Limb (tissue), 2 donors: Measurements from ENCODE around the gene SPAG16.

Source experiments
- DNase-seq, 2 donors: peaks; one replicate each; pipeline ENCODE4 v3.0.0-alpha.2; 2016; ENCODE audit errors: extremely low spot score in 2 of 2

Gene SPAG16

DNA sequence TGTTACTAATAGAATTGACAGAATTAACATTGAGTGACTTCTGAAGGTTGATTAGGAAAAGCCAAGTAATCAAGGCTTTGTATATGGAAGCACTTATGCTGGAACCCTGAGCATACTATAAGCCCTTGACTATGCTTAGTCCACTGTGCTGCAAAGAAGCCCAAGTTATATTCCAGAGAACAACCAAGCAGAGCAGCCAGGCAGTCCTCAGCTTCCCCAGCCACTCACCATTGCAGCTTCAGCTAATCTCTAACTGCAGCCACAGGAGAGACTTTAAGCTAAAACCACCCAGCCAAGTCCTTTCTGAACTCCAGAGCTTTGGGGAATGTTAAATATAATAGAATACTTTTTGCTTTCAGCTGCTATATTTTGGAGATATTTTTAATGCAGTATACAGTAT, 962.2 kb downstream of the SPAG16 start:
- DNase-seq, result no peak

DNA sequence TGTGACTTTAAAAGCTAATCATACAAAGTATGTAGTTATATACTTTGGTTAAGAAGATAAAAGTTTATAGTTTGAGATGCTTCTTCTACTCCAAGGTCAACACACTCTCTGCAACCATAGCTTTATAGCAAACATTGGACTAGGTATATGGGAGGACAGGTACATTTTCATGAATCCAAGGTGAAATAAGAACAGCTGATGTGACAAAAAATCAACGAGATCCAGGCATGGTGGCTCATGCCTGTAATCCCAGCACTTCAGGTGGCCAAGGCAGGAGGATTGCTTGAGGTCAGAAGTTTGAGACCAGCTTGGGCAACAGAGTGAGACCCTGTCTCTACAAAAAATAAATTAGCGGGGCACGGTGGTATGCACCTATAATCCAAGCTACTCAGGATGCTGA, 963.3 kb downstream of the SPAG16 start:
- DNase-seq, result no peak

DNA sequence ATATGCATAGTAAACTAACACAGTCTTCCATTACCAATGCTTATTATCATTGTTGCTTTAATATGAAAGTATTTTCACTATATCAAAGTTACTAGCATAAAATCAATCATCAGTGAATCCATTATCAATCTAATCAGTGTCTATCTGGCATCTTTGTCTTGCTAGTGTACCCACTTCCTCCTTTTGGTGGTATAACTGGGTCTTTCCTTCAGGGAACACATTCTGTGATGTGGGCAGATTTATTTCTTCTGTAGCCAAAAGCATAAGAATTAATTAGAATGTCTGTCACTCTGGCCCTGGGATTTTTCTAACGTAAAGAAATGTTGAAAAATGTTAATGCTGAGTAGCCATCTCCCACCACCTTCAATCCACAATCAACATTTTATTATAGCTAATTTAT, 970.8 kb downstream of the SPAG16 start:
- no peak for DNase-seq

DNA sequence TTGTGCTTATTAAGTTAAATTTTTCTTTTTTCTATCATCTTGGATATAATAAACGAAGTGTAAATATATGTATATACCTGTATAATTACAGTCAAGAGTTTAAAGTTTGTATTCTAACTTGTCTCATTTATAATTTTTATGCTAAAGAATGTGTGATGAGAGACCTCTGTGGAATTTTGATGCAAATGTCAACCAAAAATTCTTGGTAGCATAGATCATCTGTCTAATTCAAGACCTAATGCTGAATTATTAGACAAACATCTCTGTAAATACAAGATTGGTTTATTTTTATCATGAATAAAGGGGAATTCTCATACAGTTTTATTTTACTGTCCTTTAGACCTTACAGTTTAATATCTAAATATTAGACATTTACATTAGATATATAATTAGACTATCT, 977.4 kb downstream of the SPAG16 start:
- no peak for DNase-seq

DNA sequence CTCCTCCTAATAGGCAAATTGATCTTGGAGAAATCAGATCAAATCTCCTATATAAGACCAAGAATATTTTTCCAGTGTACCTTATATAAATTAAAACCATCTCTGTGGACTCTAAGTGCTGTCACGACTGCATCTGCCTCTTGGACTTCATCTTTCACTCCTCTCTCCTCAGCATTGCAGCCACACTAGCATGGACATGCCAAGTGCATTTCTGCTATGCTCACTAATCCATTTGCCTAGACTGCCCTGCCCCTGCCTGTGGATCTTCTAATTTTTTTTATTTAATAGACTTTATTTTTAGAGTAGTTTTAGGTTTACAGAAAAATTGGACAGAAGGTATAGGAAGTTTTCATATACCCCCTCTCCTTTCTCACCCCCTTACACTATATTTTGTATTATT, 979.9 kb downstream of the SPAG16 start:
- DNase-seq, result no peak

DNA sequence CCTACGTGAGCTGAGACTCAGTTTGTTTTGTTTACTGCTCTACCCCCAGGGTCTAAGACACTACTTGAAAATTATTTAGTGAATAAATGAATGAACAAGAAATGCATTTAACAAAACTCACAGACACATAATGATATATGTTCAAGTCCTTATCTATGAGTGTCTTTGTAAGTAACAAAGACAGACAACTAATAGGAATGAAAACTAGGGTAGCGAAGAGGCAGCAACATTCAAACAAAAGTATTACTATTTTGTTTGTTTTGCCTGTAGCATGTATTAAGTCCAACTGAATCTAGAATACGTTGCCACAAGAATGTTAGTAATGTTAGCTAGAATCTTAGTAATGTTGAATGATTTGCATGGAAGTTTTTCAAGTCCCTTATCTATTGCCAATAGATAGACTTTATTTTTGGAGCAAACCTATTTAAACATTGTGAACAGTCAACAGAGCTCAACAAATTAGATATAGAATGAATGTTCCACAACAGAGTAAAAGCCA, 981.8 kb downstream of the SPAG16 start:
- DNase-seq, result no peak

DNA sequence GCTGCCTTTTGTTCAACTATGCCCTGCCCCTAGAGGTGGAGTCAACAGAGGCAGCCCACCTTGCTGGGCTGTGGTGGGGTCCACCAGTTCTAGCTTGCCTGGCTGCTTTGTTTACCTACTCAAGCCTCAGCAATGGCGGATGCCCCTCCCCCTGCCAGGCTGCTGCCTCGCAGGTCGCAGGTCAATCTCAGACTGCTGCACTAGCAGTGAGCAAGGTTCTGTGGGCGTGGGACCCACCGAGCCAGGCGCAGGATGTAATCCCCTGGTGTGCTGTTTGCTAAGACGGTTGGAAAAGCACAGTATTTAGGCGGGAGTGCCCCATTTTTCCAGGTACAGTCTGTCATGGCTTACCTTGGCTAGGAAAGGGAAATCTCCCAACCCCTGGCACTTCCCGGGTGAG, 993.6 kb downstream of the SPAG16 start:
- DNase-seq, result no peak

DNA sequence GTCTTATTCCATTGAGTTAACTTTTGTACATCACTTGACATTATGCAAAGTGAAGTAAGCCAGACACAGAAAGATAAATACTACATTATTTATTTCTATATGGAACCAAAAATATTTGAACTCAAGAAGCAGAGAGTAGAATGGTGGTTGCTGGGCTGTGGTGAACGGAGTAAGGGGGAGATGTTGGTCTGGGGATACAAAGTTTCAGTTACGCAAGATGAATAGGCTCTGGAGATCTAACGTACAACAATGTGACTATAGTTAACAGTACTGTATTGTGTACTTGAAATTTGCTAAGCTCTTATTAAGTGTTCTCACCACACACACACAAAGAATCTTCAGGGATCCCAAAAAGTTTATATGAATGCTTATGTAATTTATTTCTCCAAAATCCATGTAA, 1001.7 kb downstream of the SPAG16 start:
- DNase-seq, result no peak

DNA sequence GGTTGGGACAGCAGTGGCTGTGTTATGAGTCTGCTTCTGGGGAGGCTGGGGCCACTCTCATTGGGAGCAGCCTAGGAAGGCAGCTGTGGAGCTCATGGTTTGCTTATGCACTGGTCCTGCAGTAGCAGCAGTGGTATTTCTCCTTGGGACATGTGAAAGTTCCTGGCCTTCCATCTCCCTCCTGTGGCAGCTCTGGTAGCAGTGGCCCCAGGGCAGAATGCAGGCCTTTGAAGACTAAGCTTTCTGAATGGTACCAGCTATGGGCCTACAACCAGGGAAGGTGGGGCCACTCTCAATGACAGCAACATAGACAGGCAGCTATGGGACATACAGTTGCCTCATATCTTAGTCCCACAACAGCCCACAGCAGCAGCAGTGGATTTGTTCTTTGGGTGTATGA, 1009.3 kb downstream of the SPAG16 start:
- DNase-seq, result no peak

DNA sequence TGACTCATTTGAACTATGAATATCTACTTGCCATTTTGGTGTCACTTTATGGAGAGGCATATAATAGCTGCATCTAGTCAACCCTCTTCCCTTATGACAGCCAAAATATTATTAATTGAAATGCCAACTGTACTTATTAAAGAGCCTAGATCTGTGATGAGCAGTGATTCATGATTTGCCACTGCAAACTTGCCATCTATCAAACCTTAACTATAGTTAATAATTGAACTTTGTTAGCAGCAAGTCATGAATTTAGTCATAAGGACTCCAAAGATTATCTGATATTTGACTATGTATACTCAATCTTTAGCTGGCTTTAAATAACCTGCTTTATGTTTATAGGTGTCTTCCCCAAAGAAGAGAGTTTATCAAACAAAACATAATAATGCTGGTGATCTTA, 1010.2 kb downstream of the SPAG16 start:
- DNase-seq, result no peak

DNA sequence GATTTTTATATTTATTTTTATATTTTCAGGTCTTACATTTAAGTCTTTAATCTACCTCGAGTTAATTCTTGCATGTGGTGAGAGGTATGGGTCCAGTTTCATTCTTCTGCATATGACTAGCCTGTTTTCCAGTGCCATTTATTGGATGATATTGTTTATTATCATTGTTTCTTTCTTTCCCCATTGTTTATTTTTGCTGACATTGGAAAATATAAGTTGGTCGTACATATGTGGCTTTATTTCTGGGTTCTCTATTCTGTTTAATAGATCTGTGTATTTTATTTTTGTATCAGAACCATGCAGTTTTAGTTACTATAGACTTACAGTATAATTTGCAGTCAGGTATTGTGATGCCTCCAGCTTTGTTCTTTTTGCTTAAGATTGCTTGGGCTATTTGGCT, 1013.2 kb downstream of the SPAG16 start:
- DNase-seq, result no peak

DNA sequence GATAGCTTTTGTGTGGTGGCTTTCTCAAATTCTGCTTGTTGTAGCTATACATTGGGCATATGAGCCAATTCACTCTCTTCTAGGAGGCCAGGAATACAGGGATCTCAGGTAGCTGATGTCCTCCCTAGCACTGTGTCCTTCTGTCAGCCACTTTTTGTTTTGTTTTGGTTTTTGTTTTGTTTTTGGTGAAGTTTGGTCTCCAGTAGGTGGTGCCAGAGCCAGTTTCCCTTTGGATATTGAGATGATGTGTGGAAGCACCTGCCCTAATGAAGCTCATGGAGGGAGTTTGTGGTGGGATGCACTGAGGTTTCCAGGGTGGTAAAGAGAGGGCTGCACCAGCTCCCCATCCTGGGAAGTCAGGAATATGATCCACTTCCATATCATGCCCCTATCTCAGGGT, 1026.1 kb downstream of the SPAG16 start:
- DNase-seq, result no peak

DNA sequence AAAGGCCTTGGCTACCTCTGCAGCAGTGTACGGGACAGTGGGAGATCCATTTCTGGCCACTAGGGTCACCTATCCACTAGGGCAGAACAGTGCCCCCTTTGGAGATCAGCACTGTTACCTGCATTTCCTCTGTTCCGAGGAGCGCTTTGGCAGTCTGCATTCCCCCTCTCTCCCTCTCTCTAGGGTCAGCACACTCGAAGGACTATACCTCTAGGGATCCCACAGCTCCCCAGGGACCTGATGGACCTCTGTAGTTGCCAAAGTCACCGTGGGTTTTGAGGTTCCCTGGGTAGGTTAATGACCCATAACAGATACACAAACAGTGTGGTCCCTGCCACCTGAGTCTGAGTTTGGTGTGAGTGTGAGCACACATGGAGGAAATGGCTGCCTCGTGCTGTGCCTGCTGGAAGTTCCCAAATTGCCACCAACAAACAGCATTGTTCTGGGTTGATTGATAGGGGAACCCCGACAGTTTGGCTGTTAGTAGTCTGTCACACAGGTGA, 1026.8 kb downstream of the SPAG16 start:
- DNase-seq, result no peak

DNA sequence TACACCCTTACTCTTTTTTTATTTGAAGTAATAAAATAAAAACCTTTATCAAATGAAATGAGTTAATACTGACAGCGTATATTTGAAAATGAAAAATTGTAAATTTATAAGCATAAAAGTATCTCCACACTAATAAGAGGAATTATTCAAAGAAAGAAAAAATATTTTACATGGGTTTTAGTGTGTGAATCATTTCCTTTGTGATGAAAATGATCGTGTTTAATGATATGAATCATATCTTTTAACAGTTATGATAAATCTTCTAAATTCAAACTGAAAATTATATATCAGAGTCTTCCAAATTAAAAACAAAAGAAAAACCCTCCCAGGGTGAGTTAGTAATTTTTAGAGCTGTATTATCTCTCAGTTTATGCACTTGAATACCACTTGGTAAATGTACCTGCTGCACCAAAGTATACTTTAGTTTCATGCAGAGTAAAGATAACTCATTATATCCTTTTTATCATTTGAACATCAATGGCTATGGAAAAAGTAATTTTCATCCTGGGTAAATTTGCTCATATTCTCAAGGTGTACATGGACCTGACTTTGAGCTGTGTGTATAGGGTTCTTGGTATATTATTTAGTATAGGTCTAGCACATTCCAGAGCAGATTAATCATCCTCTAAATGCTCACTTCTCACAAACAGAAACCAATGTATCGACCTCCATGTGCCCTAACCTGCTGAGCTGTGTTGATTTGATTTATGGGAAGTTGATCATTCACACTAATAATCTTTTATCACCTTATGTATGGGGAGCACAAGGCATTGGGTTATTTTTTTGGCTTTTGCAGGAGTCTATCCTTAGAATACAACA, 1027.9 kb downstream of the SPAG16 start:
- no peak for DNase-seq

DNA sequence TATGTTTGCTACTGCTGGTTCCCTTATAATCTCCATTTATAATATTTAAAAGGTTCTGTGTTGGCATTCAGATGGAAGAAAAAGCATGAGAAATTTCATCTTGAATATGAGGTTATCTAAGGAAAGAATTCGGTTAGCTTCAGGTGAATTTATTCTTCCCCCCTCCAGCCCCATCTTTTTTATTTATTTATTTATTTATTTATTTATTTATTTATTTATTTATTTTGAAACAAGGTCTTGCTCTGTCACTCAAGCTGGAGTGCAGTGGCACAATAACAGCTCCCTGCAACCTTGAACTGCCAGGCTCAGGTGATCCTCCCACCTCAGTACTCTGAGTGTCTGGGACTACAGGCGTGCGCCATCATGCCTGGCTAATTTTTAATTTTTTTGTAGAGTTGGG, 1031.1 kb downstream of the SPAG16 start:
- DNase-seq, result no peak

DNA sequence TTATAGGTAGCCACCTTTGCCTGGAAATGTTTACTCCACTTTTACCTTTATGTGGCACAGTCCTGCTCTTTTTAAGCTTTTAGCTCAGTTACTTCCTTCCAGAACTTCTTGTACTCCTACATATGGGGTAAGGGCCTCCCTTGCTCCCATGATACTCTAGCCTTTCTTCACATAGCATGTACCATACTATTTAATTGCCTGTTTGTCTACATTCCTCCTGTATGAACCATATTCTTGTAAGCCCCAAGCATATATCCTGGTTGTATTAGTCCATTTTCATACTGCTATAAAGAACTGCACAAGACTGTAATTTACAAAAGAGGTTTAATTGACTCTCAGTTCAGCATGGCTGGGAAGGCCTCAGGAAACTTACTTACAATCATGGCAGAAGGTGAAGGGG, 1035.9 kb downstream of the SPAG16 start:
- no peak for DNase-seq

DNA sequence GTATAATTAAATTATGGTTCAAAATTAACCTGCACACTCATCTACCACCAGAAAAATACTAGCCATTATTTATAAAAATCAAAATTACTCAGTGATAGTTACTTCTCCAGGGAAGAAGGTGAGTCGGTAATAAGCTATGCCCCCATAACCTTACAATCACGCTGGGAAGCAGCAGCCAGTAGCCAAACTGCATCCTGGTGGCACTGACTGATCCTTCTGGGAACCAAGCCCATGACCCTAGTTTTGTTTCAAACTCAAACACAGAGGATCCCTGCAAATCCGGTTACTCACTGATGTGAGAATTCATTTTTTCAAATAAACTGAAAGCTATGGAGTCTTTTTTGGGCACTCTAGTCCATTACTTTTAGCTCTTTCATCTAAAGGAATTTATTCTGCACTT, 1038.4 kb downstream of the SPAG16 start:
- no peak for DNase-seq

DNA sequence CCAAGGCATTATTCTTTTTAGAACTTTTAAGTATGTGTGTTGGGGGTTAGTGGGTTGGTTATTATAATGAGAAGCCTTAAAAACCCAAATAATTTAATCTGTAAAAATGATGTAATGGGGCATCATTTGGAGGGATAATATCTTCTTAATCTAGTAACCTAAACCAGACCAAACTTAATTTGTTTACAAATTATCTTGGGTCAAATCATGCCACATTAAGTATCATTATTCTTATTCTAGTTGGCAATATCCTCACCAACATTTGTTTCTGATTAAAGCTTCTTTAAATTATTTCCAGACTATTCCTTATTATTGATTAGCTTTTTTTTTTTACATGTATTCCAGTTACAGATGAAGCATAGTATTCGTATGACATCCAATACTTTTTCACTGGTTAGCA, 1041.1 kb downstream of the SPAG16 start:
- DNase-seq, result no peak

DNA sequence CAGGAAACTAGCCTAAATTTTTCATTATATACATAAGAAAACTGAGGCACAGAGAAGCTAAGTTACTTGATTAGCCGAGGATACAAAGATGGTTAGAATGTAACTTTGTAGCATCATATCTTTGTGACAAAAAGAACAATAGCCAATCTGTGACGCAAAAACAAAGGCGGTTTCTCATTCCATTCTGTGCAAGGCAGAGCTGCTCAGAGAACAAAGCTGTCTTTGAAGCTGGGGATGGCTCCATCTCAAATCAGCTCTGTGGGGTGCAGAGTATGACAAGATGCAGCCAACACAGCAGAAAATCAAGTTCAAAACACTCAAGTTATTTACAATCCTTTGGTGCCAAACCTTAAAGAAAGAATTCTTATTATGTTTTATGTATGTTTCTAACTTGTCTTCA, 1044.7 kb downstream of the SPAG16 start:
- no peak for DNase-seq

DNA sequence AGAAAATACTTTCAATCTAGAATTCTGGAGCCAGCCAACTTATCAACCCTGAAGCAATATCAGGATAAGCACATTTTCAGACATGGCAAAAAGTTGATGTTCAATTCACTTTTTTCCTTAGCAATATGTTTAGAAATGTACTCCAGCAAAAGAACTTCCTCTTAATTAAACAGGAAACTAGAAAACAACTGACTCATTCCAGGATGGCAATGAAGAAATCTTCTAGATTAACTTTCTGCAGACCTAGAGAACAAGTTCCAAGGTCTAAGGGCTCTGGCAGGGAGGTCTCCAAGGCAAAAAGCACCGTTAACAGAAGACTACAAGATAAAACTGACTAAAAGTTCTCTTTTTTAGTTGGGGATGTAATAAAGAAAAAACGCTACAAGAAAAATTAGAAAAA, 1057.4 kb downstream of the SPAG16 start:
- no peak for DNase-seq

DNA sequence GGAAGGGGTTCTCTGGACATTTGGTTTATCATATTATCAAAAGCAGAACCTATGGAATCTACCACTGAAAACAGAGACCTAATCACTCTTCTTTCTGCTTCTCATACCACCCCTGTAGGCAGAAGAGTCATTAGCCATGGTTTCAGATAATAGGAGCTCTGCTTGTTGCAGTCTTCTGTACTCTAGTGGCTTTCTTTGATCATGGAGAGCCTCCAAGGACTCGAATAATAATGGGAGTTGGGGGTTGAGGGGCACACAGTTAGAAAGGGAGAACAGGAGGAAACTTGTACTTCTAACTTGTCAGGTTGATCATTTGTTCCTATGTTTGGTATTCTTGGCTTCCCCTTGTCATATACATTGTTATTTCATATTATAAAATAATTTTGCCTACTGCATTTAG, 1074.2 kb downstream of the SPAG16 start:
- no peak for DNase-seq

DNA sequence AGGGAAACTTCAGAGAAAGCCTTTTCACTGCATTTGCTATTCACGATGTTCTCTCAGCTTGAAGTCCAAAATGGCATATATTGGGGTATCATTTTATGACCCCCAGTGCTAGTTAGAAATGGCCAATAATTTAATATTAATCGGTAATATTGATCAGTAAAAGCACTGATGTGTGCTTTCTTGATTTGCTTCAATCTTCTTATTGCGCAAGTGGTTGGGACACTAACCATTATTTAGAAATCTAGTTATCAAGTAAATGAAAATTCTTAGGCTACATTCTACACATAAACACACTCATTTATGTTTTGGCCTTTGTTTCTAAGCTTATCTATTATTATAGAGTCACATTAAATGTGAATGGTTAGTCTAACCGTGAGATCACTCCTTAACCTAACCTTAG, 1076.9 kb downstream of the SPAG16 start:
- DNase-seq, result no peak

DNA sequence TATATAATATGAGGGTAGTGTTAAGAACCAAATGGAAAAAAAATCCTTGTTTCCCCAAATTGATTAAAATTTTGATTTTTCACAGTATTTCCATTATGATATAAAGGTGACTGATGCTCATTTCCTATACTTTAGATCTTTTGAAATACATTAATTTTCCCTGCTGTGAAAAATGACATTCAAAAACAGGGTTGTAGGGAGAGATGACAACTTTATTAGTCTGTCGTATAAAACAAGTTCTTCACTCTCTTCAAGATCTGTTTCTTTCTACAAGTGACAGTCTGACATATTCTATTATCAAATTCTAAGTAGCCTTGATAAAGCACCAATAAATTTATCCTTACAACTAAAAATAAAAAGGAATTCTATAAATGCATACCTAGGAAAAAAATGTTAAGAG, 1081.3 kb downstream of the SPAG16 start:
- DNase-seq, result no peak

DNA sequence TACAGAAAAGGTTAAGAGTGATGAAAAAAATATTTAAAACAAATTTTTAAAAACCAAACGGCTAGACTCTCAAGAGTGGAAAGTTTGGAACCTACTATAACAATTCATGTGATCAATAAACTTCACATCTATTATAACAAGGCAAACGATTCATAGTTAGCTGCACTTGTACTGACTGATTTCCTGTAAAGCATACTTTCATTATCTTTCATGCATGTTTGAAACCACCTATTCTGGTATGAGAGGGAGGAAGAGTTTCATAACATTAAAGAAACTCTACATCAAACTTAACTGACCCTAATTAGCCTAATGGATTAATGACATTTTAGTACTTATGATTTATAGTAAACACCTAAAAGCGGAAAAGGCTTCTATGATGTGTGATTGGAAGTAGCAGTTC, 1082.9 kb downstream of the SPAG16 start:
- DNase-seq, result no peak
